T-helper 1 cell treated with Interleukin-12 subunit alpha and Interleukin-12 subunit beta and Interleukin-4 antibody, amounts not matched to agents 30 ng/mL and 1 ng/mL, for 36 hours (primary cell): ENCODE data around the gene CCDC144A. TPM values are rescaled to one million over a fixed set of nuclear protein-coding genes. Genes with fewer than 3 reads are reported as not detected.
"Not testable (repeated sequence)": the region's sequence is repeated elsewhere in the genome, so short reads cannot be mapped to it uniquely, and the experiment has no call there.

ENCODE experiments used
- intact Hi-C: fragments of 100-400 bp; cut with micrococcal nuclease; formaldehyde crosslinking; loops from one replicate; pipeline ENCODE4 v1.15.1; 2024
- total RNA-seq: library from RNA; stranded (reverse); gene quantifications from 2 replicates; pipeline ENCODE4 v1.2.3, GENCODE V29; 2022

Gene CCDC144A
- total RNA-seq, 1 donor from 2014 or later = 3.5 TPM

- intact Hi-C loops = not testable (repeated sequence)
Measured at GRCh38 chr17:16751924-16752287, 61.9 kb downstream of the CCDC144A start.

- intact Hi-C loops = not testable (repeated sequence)
Measured at GRCh38 chr17:16757520-16757919, 67.5 kb downstream of the CCDC144A start.

- intact Hi-C loops = not testable (repeated sequence)
Measured at GRCh38 chr17:16758177-16758576, 68.1 kb downstream of the CCDC144A start.

GRCh38 chr17:16768290-16769175 lies 78.5 kb downstream of the CCDC144A start:
- intact Hi-C loops = not testable (repeated sequence)

GRCh38 chr17:16772394-16773145 lies 82.5 kb downstream of the CCDC144A start:
- intact Hi-C loops = not testable (repeated sequence)

GRCh38 chr17:16773146-16773522 lies 83.1 kb downstream of the CCDC144A start:
- intact Hi-C loops = not testable (repeated sequence)

DNA sequence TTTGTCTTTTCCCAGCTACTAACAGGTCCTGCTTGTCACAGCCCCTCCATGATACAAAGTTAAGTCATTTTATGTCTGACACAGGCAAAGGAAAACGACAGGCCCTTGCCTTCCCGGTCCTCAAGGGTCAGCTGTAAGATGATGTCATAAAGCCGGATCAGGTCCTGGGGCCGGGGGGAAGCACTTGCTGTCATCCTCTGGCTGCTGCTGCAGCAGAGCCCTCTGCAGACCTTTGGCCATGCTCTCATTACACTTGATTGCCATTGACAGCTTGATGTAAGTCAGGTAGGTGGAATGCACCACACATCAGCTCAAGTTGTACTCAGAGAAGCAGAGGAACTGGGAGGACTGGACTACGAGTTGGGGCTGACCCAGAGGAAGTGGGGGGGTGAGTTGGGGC lies 97.8 kb downstream of the CCDC144A start:
- intact Hi-C loops = not testable (repeated sequence)

DNA sequence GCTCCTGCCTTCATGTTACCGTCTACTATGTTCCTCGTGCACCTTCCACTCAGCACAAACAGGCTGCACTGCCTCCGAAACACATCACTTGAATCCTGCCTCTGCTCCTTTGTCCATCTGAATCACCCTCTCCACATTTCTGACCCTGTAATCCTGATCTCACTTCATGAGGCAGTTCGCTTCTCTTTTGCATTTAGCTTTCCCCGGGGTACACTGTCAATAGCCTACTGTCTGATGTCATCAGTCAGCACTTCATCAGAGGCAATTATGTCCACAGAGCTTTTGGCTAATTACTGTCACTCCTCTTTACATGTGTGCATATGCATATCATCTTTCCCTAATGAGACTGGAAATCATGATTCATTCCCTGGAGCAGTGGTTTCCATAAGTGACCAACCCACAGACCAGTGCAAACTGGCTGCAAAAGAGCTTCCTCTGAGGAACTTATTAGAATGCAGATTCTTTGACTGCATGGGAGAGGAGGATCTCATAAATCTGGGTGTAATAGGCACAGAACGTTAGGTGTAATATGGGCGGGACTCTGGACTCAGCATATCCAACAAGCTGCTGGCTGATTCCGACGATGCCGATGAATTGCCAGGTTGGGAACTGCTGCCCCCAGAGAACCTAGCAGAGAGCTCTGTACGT lies 99.0 kb downstream of the CCDC144A start:
- intact Hi-C loops = not testable (repeated sequence)

DNA sequence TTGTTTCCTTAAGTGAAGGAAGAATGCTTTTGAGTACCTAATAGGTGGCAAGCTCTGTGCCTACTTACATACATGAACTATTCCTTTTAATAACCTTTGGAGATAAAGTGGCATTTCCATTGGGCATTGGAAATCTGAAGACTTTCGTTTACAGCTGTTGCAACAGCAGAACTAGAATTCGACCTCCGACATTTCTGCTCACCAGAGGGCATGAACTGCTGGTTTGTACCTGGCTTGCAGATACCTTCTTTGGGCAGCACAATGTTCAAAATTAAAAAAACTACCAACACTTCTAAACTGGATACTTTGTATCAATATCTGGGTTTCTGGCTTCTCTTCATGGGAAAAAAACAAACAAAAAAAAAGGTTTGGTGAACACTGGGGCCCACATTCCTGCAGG lies 99.6 kb downstream of the CCDC144A start:
- intact Hi-C loops = not testable (repeated sequence)

DNA sequence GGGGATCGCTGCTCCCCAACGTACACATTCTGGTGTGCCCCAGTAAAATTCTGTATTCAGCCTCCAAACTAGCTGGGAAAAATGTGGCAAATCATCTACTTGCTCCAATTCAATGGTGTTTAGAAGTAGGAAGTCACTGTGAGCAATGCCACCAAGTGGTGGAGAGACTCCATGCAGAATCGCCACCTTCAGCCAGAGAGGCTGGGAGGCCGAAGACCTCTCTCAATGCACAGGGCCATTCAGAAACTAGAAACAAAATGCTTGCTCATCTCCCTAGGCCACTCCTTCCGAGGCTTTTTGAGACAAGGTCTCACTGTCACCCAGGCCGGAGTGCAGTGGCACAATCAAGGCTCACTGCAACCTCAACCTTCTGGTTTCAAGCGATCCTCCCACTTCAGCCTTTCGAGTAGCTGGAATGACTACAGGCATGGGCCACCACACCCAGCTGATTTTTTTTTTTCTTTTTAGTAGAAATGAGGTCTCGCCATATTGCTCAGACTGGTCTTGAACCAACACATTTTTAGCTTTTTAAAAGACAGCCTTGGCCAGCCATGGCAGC lies 100.4 kb downstream of the CCDC144A start:
- intact Hi-C loops = not testable (repeated sequence)

DNA sequence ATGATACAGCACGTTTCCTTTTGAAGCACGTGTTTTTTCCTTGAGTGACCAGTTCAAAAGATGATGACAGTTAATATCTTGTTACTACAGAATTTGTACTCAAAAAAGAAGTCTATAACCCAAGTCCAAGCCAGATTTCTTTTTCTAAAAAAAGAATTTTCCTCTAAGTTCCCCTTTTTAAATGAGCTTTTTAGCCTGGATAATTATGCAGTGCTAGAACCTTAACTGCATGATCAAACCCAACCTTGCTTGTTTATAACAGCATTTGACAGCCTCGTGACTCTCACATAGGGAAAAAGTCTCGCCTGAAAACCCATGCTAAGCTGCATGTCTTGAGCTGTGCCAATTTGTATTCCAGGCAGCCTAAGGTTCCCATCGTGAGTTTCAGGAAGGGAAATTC lies 104.2 kb downstream of the CCDC144A start:
- intact Hi-C loops = not testable (repeated sequence)

DNA sequence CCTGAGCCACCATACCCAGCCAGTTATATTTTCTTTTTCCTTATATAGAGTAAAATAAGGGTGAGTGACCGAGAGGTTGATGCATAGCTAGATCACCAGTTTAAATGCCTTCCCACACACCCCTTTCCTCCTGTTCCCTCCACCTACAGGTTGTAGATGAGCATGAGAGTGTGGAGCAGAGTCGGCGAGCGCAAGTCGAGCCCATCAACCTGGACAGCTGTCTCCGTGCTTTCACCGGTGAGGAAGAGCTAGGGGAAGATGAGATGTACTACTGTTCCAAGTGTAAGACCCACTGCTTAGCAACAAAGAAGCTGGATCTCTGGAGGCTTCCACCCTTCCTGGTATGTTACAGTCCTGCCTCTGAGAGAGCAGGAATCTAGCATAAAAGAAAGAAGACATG lies 105.9 kb downstream of the CCDC144A start:
- intact Hi-C loops = not testable (repeated sequence)

GRCh38 chr17:16804851-16805250 lies 114.8 kb downstream of the CCDC144A start:
- intact Hi-C loops = not testable (repeated sequence)

- intact Hi-C loops = not testable (repeated sequence)
Measured at GRCh38 chr17:16806599-16806998, 116.6 kb downstream of the CCDC144A start.

- intact Hi-C loops = not testable (repeated sequence)
Measured at GRCh38 chr17:16807620-16808019, 117.6 kb downstream of the CCDC144A start.

GRCh38 chr17:16810236-16810635 lies 120.2 kb downstream of the CCDC144A start:
- intact Hi-C loops = not testable (repeated sequence)

GRCh38 chr17:16812126-16812525 lies 122.1 kb downstream of the CCDC144A start:
- intact Hi-C loops = not testable (repeated sequence)

DNA sequence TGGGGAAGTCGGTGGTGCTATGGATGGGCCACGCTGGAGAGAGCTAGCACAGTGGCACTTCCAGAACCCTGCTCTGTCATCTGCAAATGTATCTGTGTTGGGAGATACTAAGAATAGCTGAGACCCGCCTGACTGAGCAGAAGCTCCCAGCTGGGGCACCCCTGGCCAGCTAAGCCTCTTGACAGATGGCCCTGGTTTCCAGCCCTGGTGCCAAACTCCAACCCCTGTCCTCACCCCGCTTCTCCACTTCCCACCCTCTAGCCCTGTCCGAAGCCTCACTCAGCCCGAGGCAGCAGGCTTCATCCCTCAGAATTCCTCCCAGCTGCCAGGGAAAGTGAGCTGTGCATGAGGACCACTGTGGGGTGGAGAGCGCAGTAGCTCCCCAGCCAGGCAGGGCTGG lies 124.4 kb downstream of the CCDC144A start:
- intact Hi-C loops = no loop called here

- intact Hi-C loops = no loop called here
Measured at GRCh38 chr17:16817201-16817600, 127.2 kb downstream of the CCDC144A start.

- intact Hi-C loops = not testable (repeated sequence)
Measured at GRCh38 chr17:16817940-16818339, 127.9 kb downstream of the CCDC144A start.

DNA sequence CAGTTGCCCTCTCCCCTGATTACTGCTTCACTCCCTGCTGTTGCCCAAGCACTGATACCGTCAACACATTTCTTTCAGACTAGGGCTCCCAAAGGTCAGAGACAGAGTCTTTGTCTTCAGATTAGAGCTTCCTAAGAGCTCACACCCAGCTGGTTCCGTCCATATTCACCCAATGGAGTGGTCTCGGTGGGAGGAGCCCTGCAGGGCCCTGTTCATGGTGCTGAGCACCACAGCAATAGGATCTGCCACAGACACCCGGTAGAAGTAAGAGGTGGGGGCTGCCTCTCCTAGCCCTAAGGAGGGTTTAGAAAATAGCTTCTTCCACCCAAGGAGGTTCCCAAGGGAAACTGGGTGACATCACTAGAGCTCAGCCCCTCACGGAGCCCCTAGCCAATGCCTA lies 128.3 kb downstream of the CCDC144A start:
- intact Hi-C loops = no loop called here
